ENCODE results near the gene KCNH5. TPM values are rescaled to one million over a fixed set of nuclear protein-coding genes. Genes with fewer than 3 reads are reported as not detected.
A peak's percentile ranks its signal among the peaks of the same experiment; 100 is the strongest.

Gene KCNH5
- total and polyA plus RNA-seq, 9 of the 15 experiments (the other 6 are each of a cell fraction or from before 2014, with no cell fraction given) = 1.1 to 2.4 (median 1.4) TPM

DNA sequence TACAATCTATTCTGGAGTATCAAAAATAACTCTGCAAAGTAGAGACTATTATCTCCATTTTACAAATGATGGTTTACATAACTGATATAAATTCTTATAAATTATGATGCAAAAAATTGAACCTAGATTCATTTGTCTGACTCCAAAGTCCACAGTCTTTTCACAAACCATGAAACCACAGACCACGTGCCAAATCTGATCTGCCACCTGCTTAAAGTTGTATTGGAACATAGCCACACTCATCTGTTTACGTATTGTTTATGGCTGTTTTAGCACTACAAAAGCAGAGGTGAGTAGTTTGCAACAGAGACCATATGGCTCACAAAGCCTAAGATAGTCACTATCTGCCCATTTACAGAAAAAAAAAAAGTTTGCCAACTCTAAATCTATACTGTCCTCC is 105.3 kb downstream of the KCNH5 start (continued):
- no peak for TF ChIP-seq HDAC8 (tag; IDR thresholded peaks at IDR 0.05)
- TF ChIP-seq HDGF (IDR thresholded peaks at IDR 0.05) = no peak
- TF ChIP-seq MCM3 (IDR thresholded peaks at IDR 0.05) = no peak
- TF ChIP-seq RHOXF2B (CRISPR knock-in tag; conservative IDR thresholded peaks at IDR 0.05) = no peak
- no peak for TF ChIP-seq ZFP1 (CRISPR knock-in tag; IDR thresholded peaks at IDR 0.05)
- no peak for TF ChIP-seq MED1 (CRISPR knock-in tag; IDR thresholded peaks at IDR 0.05; ENCODE audit: borderline replicate concordance)
- TF ChIP-seq HSF4 (CRISPR knock-in tag; IDR thresholded peaks at IDR 0.05; ENCODE audit: borderline replicate concordance) = no peak
- no peak for TF ChIP-seq ZNF134 (CRISPR knock-in tag; conservative IDR thresholded peaks at IDR 0.05)

DNA sequence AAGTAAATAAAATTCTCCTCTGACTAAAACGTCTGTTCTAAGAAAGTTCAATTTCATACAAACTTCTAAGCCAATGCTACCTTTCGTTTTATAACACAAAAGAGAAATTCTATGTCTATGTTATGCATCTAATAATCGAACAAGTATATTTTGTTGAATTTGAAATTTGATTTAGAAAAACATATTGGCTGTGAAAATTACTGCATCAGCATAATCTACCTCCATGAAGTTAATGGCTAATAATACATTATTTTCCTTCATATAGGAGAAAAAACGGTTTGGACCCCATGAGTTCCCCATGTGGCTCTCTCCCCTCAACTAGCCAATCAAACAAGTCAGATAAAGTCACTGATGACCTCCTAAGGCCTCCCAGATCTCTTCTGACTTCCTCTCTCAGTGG is 106.5 kb downstream of the KCNH5 start:
- 0% methylated on average over 4 of the region's 4 CpGs for WGBS (ENCODE audit: insufficient coverage, low coverage, missing lambda C conversion rate)
- no peaks in the 10 kb centered on the region for H4K20me1 ChIP-seq (replicated peaks; ENCODE audit: control insufficient read depth, insufficient read depth, low read length)
- H3K9me1 ChIP-seq (ENCODE audit: control insufficient read depth, insufficient read depth, low read length) = no peaks in the 10 kb centered on the region
- intact Hi-C loops (cut with micrococcal nuclease) (no loop called here), in situ Hi-C loops (cut with MboI) (no loop called here)
- no peak for ATAC-seq
- CTCF ChIA-PET (ENCODE audit: low intra/inter-chr PET ratio) = no interaction called here
- peak; percentile 13; the same call in 1 of the 2 replicates for TF ChIP-seq MAFK (IDR thresholded peaks at IDR 0.05; ENCODE audit: low read length)
- TF ChIP-seq MAFF (IDR thresholded peaks at IDR 0.05; ENCODE audit: low read length) = peak; percentile 26; the same call in 1 of the 2 replicates
- no peak for TF ChIP-seq RFX5 (IDR thresholded peaks at IDR 0.05; ENCODE audit: low read depth, low read length)
- no peak for TF ChIP-seq SNRNP70 (optimal IDR thresholded peaks at IDR 0.05; ENCODE audit: low read depth, low read length)
- peak; percentile 54 for TF ChIP-seq ZNF316 (IDR thresholded peaks at IDR 0.05)
- no peak overlapping the region for H2AFZ ChIP-seq (ENCODE audit: low read depth, low read length)
- no TSS peak for BruUV-seq (replicated peaks)
- H3K9me3 ChIP-seq (replicated peaks; ENCODE audit: control insufficient read depth, insufficient read depth, low read depth, low read length) = no peaks in the 10 kb centered on the region
- H3K27ac ChIP-seq (ENCODE audit: extremely low read depth, low read depth, low read length) = no peak overlapping the region
- FAIRE-seq = no peak
- H3K36me3 ChIP-seq (ENCODE audit: control insufficient read depth, insufficient read depth, low read length) = no peaks in the 10 kb centered on the region
- no peak overlapping the region for H3K9ac ChIP-seq (ENCODE audit: insufficient read depth in 1 of 2, low read depth in 2 of 2, low read length in 2 of 2)
- H3K4me3 ChIP-seq = no peak overlapping the region
- DNase-seq (ENCODE audit: extremely low read depth in 1 of 4, low spot score in 3 of 4) = no peak
- no peaks in the 10 kb centered on the region for H3K27me3 ChIP-seq (ENCODE audit: control insufficient read depth in 2 of 2, insufficient read depth in 2 of 2, low read length in 2 of 2)
- no peak overlapping the region for H3K4me2 ChIP-seq (ENCODE audit: insufficient read depth, low read length)
- no peaks in the 10 kb centered on the region for H3K4me1 ChIP-seq (replicated peaks in 1 of 2; ENCODE audit: control insufficient read depth in 2 of 2, insufficient read depth in 2 of 2, low read length in 2 of 2)
- H3K79me2 ChIP-seq (ENCODE audit: control insufficient read depth, insufficient read depth, low read length) = no peaks in the 10 kb centered on the region
- POLR2A ChIA-PET = no interaction called here
